HG02588 (cell line): Measurements from ENCODE around the gene GTF2IRD1.
"Not testable (repeated sequence)": the region's sequence is repeated elsewhere in the genome, so short reads cannot be mapped to it uniquely, and the experiment has no call there.

Source experiments
- ATAC-seq: cut with Tn5 transposase; IDR thresholded peaks from one replicate; pipeline ENCODE4 v1.9.1; 2021; ENCODE audit warnings: mild to moderate bottlenecking, moderate library complexity; ENCODE audit not compliant: unreplicated experiment

Gene GTF2IRD1

DNA sequence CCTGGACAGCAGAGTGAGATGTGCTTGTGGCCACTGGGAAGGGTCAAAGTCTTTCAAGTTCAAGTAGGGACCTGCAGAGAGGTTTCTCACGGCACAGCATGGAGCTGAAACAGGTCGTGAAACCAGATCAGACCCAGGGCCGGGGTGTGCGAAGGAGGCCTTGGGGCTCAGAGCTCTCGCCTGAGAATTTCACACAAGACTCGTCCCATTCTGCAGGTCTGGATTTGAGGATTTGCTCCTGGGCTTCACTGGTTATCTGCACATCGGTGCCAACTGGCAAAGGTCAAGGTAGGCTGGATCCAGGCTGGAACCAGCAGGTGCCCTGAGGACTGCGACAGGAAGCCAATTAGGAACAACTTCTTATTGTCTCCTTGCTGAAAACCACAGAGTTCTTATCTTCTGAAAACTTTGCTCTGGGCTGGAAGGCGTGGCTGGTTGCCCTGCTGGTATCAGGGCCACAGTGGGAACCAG lies 179.8 kb downstream of the GTF2IRD1 start:
- no peak for ATAC-seq

DNA sequence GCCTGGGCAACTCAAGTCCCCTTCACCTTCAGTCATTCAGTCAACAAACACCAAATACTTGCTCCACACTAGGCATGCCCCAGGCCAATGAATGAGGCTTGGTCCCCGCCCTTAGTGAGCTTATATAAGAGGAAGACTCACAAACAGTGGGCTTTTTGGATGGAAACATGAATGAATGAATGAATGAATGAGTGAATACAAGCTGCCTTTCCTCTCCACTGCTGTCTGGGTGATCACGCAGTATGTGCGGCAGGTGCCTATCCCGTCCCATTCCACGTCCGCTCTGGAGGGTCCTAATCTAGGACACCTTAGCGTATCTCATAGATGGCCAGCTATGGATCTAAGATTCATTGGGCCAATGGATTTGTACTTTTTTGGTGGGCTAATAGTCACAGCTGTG lies 184.0 kb downstream of the GTF2IRD1 start:
- ATAC-seq: no peak

DNA sequence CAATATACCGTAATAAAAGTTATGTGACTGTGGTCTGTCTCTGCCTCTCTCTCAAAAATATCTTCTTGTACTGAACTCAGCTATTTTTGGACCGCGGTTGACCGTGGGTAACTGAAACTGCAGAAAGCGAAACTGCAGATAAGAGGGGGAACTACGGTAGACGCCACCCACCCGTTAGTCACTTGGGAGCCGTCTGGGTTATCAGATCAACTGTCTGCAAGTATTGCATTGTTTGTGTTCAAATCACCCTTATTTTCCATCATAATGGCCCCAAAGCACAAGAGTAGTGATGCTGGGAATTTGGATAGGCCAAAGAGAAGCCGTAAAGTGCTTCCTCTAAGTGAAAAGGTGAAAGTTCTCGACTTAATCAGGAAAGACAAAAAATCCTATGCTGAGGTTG lies 196.3 kb downstream of the GTF2IRD1 start:
- peak; percentile 84 for ATAC-seq

DNA sequence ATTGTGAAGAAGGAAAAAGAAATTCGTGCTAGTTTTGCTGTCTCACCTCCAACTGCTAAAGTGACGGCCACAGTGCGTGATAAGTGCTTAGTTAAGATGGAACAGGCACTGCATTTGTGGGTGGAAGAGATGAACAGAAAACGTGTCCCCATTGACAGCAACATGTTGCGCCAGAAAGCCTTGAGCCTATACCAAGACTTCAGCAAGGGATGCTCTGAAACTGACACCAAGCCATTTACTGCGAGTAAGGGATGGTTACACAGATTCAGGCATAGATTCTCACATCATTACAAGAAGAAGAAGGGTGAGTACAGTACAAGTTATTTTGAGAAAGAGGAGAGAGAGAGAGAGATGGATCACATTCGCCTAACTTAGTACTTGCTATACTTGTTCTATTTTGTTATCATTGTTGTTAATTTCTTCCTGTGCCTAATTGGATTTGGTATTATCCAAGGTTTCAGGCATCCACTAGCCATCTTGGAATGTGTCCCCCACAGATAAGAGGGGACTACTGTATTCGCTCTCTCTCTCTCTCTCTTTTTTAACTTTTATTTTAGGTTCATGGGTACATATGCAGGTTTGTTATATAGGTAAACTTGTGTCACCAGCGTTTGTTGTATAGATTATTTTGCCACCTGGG lies 196.9 kb downstream of the GTF2IRD1 start:
- ATAC-seq: peak; percentile 63

DNA sequence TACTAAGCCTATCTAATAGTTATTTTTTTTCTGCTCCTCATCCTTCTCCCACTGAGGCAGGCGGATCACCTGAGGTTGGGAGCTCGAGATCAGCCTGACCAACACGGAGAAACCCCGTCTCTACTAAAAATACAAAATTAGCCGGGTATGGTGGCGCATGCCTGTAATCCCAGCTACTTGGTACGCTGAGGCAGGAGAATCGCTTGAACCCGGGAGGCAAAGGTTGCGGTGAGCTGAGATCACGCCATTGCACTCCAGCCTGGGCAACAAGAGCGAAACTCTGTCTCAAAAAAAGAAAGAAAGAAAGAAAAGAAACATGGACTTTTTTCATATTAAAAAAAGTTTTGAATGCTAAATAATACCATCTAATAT lies 197.4 kb downstream of the GTF2IRD1 start:
- ATAC-seq: not testable (repeated sequence)
